Gastrocnemius medialis (tissue), 4 donors: ENCODE data around the gene B3GALT5. TPM values are rescaled to one million over a fixed set of nuclear protein-coding genes. Genes with fewer than 3 reads are reported as not detected.

ENCODE experiments used
- ATAC-seq, 2 donors: fragments of 150-250 bp; one replicate each; pipeline ENCODE4 v1.9.1; 2016
- DNase-seq, 2 donors: peaks; one replicate each; pipeline ENCODE4 v3.0.0-alpha.2; 2019
- H3K27ac ChIP-seq, 4 donors: fragments of 200-600 bp; sonication (generic); 1 replicate in 1 of 4; 2 replicates in 3 of 4; pipeline ENCODE4 v1.5.1; 2016 to 2018; ENCODE audit warnings: mild to moderate bottlenecking in 2 of 4, moderate library complexity in 1 of 4
- H3K27me3 ChIP-seq, 3 donors: fragments of 200-600 bp; sonication (generic) in 2 of 3; 1 replicate in 1 of 3; 2 replicates in 2 of 3; pipeline versions ENCODE4 v1.5.1 to v1.6.0; 2016 to 2019; ENCODE audit warnings: mild to moderate bottlenecking in 1 of 3, moderate library complexity in 1 of 3
- H3K36me3 ChIP-seq, 2 donors: fragments of 200-600 bp; sonication (generic) in 1 of 2; one replicate each; pipeline ENCODE4 v1.5.1; 2017 to 2018
- H3K4me1 ChIP-seq, 2 donors: fragments of 200-600 bp; sonication (generic) in 1 of 2; one replicate each; pipeline ENCODE4 v1.5.1; 2016 to 2017; ENCODE audit warnings: mild to moderate bottlenecking in 2 of 2
- H3K4me3 ChIP-seq, 4 donors: fragments of 200-600 bp; sonication (generic) in 3 of 4; 1 replicate in 1 of 4; 2 replicates in 3 of 4; pipeline ENCODE4 v1.5.1; 2016 to 2019; ENCODE audit warnings: mild to moderate bottlenecking in 2 of 4
- H3K9me3 ChIP-seq, 3 donors: fragments of 200-600 bp; sonication (generic) in 2 of 3; 1 replicate in 1 of 3; 2 replicates in 2 of 3; pipeline ENCODE4 v1.5.1; 2016 to 2019
- CTCF ChIP-seq, 5 experiments: fragments of 450-650 bp in 3 of 5; fragments of 200-600 bp in 2 of 5; sonication (generic) in 2 of 5; IDR thresholded peaks in 4 of 5; conservative IDR thresholded peaks in 1 of 5; 1 replicate in 4 of 5; 2 replicates in 1 of 5; pipeline ENCODE4 v1.5.1; 2016 to 2019; ENCODE audit warnings: antibody characterized with exemption in 5 of 5, mild to moderate bottlenecking in 3 of 5, moderate library complexity in 3 of 5
- POLR2A ChIP-seq, 2 donors: fragments of 450-650 bp; IDR thresholded peaks; one replicate each; pipeline ENCODE4 v1.6.1; 2017; ENCODE audit warnings: antibody characterized with exemption in 2 of 2, mild to moderate bottlenecking in 2 of 2, moderate library complexity in 2 of 2
- in situ Hi-C, 4 donors: fragments of 200-750 bp; cut with MboI; loops; one replicate each; pipeline versions ENCODE4 v1.15.0 to v1.8.0; 2017; ENCODE audit warnings: low sequenced_read_pairs in 4 of 4
- intact Hi-C: fragments of 100-400 bp; cut with DNase I; formaldehyde crosslinking; loops from one replicate; pipeline ENCODE4 v1.15.1; 2023; ENCODE audit warnings: low total_unique reads
- total RNA-seq, 4 donors: library from RNA; depleted of rRNA; stranded (reverse); fragments of >200 nt; gene quantifications; one replicate each; pipeline versions ENCODE4 v1.1.0 to v1.2.3, GENCODE V29; 2016

B3GALT5 gene
- total RNA-seq, 4 donors from 2014 or later, result 0.02 to 1.3 TPM; not detected in 2

- TF ChIP-seq POLR2A (IDR thresholded peaks at IDR 0.05) (no peak), CTCF (IDR thresholded peaks at IDR 0.05 in 4 of 5, conservative IDR thresholded peaks at IDR 0.05 in 1 of 5) (no peak)
- ATAC-seq, result no peak
- Histone ChIP-seq H3K27ac (no peak overlapping the region), H3K4me1 (peaks cover 0 to 4% of the 10 kb centered on the region in 2 donors), H3K4me3 (no peak overlapping the region), H3K9me3 (no peaks in the 10 kb centered on the region), H3K27me3 (peaks cover 0 to 3% (median 3%) of the 10 kb centered on the region in 3 donors), H3K36me3 (no peaks in the 10 kb centered on the region)
- in situ Hi-C loops, result no loop called here
- intact Hi-C loops, result no loop called here
- no peak for DNase-seq
Observed at GRCh38 chr21:39714331-39714730, 101.6 kb downstream of the B3GALT5 start.

- H3K36me3 ChIP-seq, result no peaks in the 10 kb centered on the region
- DNase-seq, result peak in 1 of 2 donors; percentile 32
- intact Hi-C loops, result loop anchor here (1.0 kb wide), 1 partner anchor 198 kb away; no protein-coding TSS in a partner anchor
- H3K4me3 ChIP-seq, result no peak overlapping the region
- in situ Hi-C loops, result loop anchor here (5.0 kb wide), 2 partner anchors 194 to 199 kb away; no protein-coding TSS in a partner anchor
- TF ChIP-seq POLR2A (IDR thresholded peaks at IDR 0.05), result no peak
- peak; percentile 26 to 72 (median 65) for TF ChIP-seq CTCF (IDR thresholded peaks at IDR 0.05 in 4 of 5, conservative IDR thresholded peaks at IDR 0.05 in 1 of 5)
- no peaks in the 10 kb centered on the region for H3K9me3 ChIP-seq
- peaks cover 0 to 3% (median 3%) of the 10 kb centered on the region in 3 donors for H3K27me3 ChIP-seq
- ATAC-seq, result peak; percentile 45 to 56
- H3K4me1 ChIP-seq, result peaks cover 0 to 4% of the 10 kb centered on the region in 2 donors
- no peak overlapping the region for H3K27ac ChIP-seq
Observed at GRCh38 chr21:39715804-39716397, 103.2 kb downstream of the B3GALT5 start.

- ATAC-seq (peak in 1 of 2 donors; percentile 61), DNase-seq (no peak)
- peaks cover 0 to 4% of the 10 kb centered on the region in 2 donors for H3K4me1 ChIP-seq
- in situ Hi-C loops, result no loop called here
- no peaks in the 10 kb centered on the region for H3K9me3 ChIP-seq
- TF ChIP-seq POLR2A (IDR thresholded peaks at IDR 0.05) (no peak), CTCF (IDR thresholded peaks at IDR 0.05 in 4 of 5, conservative IDR thresholded peaks at IDR 0.05 in 1 of 5) (no peak)
- H3K4me3 ChIP-seq, result no peak overlapping the region
- intact Hi-C loops, result no loop called here
- no peak overlapping the region for H3K27ac ChIP-seq
- no peaks in the 10 kb centered on the region for H3K36me3 ChIP-seq
- H3K27me3 ChIP-seq, result no peaks in the 10 kb centered on the region
Observed at GRCh38 chr21:39720126-39720778, 107.5 kb downstream of the B3GALT5 start.

GRCh38 chr21:39721885-39722284 lies 109.1 kb downstream of the B3GALT5 start:
- H3K4me1 ChIP-seq, result no peaks in the 10 kb centered on the region
- DNase-seq, result no peak
- in situ Hi-C loops (no loop called here), intact Hi-C loops (no loop called here)
- H3K27ac ChIP-seq, result no peak overlapping the region
- no peak for ATAC-seq
- H3K36me3 ChIP-seq, result no peaks in the 10 kb centered on the region
- TF ChIP-seq POLR2A (IDR thresholded peaks at IDR 0.05) (no peak), CTCF (IDR thresholded peaks at IDR 0.05 in 4 of 5, conservative IDR thresholded peaks at IDR 0.05 in 1 of 5) (no peak)
- no peak overlapping the region for H3K4me3 ChIP-seq
- no peaks in the 10 kb centered on the region for H3K9me3 ChIP-seq
- H3K27me3 ChIP-seq, result no peaks in the 10 kb centered on the region

Other genes starting within 250 kb of the B3GALT5 start
- gene LCA5L, start 167.2 kb upstream of the B3GALT5 start, total RNA-seq, result 1 to 10 TPM; 2.3 to 7.9 (median 4.9) TPM
- gene SH3BGR, start 161.0 kb upstream of the B3GALT5 start, total RNA-seq, result 100 to 1,000 TPM in 3 of 4 donors, 10 to 100 TPM in 1; 92.9 to 182 (median 149) TPM
- gene IGSF5, start 132.2 kb downstream of the B3GALT5 start, total RNA-seq, result not detected